B cell (primary cell): ENCODE results near the gene CYTH2. TPM values are rescaled to one million over a fixed set of nuclear protein-coding genes. Genes with fewer than 3 reads are reported as not detected.

ENCODE experiments used
- ATAC-seq: fragments of 200-7000 bp; cut with Tn5 transposase; one replicate; pipeline ENCODE4 v1.10.0; 2021; ENCODE audit warnings: low read depth, mild to moderate bottlenecking, moderate number of reproducible peaks, moderate library complexity
- CTCF ChIA-PET: fragments of 350-600 bp; sonication (Branson Sonifier 250); formaldehyde crosslinking; loops from one replicate; lab custom pipeline; 2021; ENCODE audit warnings: antibody characterized with exemption, inconsistent platforms; lab: Charles Lee
- POLR2A ChIA-PET: fragments of 350-600 bp; sonication (Branson Sonifier 250); formaldehyde crosslinking; loops from one replicate; lab custom pipeline; 2021; ENCODE audit warnings: antibody characterized with exemption; lab: Charles Lee
- DNase-seq: peaks from one replicate; pipeline ENCODE4 v3.0.0; 2013
- H2AFZ ChIP-seq: 2 replicates; pipeline ENCODE4 v1.6.1; 2012; ENCODE audit warnings: mild to moderate bottlenecking, low read depth, low read length; ENCODE audit not compliant: insufficient read depth, poor library complexity, severe bottlenecking
- H3K27ac ChIP-seq, 2 donors: 1 replicate in 1 of 2; 2 replicates in 1 of 2; pipeline ENCODE4 v1.5.1; 2012 to 2013; ENCODE audit warnings: low read length in 2 of 2, mild to moderate bottlenecking in 2 of 2, moderate library complexity in 1 of 2
- H3K27me3 ChIP-seq, 4 experiments: fragments of 200-600 bp in 1 of 4; sonication (generic) in 1 of 4; replicated peaks in 1 of 4; 1 replicate in 2 of 4; 2 replicates in 2 of 4; pipeline versions ENCODE4 v1.6.1 to v1.7.0; 2013 to 2016; ENCODE audit warnings: low read length in 3 of 4, mild to moderate bottlenecking in 2 of 4, mixed read lengths in 1 of 4, moderate library complexity in 1 of 4; ENCODE audit not compliant: insufficient read depth in 4 of 4, control insufficient read depth in 3 of 4; ENCODE audit errors: control extremely low read depth in 1 of 4
- H3K36me3 ChIP-seq, 2 experiments: replicated peaks in 1 of 2; 1 replicate in 1 of 2; 2 replicates in 1 of 2; pipeline versions ENCODE4 v1.6.1 to v1.7.1; 2013; ENCODE audit warnings: low read length in 1 of 2; ENCODE audit not compliant: insufficient read depth in 2 of 2, control insufficient read depth in 1 of 2; ENCODE audit errors: control extremely low read depth in 1 of 2, extremely low read depth in 1 of 2
- H3K4me1 ChIP-seq, 2 donors: fragments of 200-600 bp in 1 of 2; sonication (generic) in 1 of 2; 1 replicate in 1 of 2; 2 replicates in 1 of 2; pipeline versions ENCODE4 v1.5.1 to v1.6.1; 2013 to 2017; ENCODE audit warnings: low read length in 2 of 2; ENCODE audit not compliant: control insufficient read depth in 2 of 2, insufficient read depth in 2 of 2
- H3K4me2 ChIP-seq: replicated peaks from 2 replicates; pipeline ENCODE3; 2012; ENCODE audit warnings: mild to moderate bottlenecking, low read depth, low read length; ENCODE audit not compliant: poor library complexity, severe bottlenecking
- H3K4me3 ChIP-seq, 5 experiments: fragments of 200-600 bp in 1 of 5; sonication (generic) in 1 of 5; 1 replicate in 3 of 5; 2 replicates in 2 of 5; pipeline versions ENCODE4 v1.5.1 to v1.7.0; 2011 to 2016; ENCODE audit warnings: low read length in 4 of 5, mild to moderate bottlenecking in 4 of 5, low read depth in 2 of 5, control low read depth in 1 of 5, moderate library complexity in 1 of 5; ENCODE audit not compliant: insufficient read depth in 1 of 5; ENCODE audit errors: control extremely low read depth in 1 of 5, extremely low read depth in 1 of 5
- H3K79me2 ChIP-seq: fragments of 200-600 bp; sonication (generic); one replicate; pipeline ENCODE4 v1.6.0; 2016; ENCODE audit warnings: low read length; ENCODE audit not compliant: control insufficient read depth, insufficient read depth
- H3K9ac ChIP-seq: fragments of 200-600 bp; sonication (generic); 2 replicates; pipeline ENCODE4 v1.6.1; 2017; ENCODE audit warnings: mild to moderate bottlenecking, low read length, moderate library complexity
- H3K9me3 ChIP-seq, 3 donors: one replicate each; pipeline versions ENCODE4 v1.6.1 to v1.7.1; 2013; ENCODE audit warnings: low read length in 2 of 3; ENCODE audit not compliant: control insufficient read depth in 2 of 3, insufficient read depth in 1 of 3; ENCODE audit errors: control extremely low read depth in 1 of 3
- H4K20me1 ChIP-seq: 2 replicates; pipeline ENCODE4 v1.6.0; 2012; ENCODE audit warnings: mild to moderate bottlenecking, low read length; ENCODE audit not compliant: insufficient read depth, control insufficient read depth, poor library complexity, severe bottlenecking
- H3K27ac Mint-ChIP-seq: one replicate; pipeline ENCODE4 v1.8.0; 2021; ENCODE audit warnings: mixed read lengths
- H3K27me3 Mint-ChIP-seq: one replicate; pipeline ENCODE4 v1.8.0; 2021; ENCODE audit warnings: mixed read lengths
- H3K4me1 Mint-ChIP-seq: one replicate; pipeline ENCODE4 v1.8.0; 2021; ENCODE audit warnings: mixed read lengths
- H3K4me3 Mint-ChIP-seq: one replicate; pipeline ENCODE4 v1.8.0; 2021; ENCODE audit warnings: mixed read lengths
- H3K9me3 Mint-ChIP-seq: one replicate; pipeline ENCODE4 v1.8.0; 2022; ENCODE audit warnings: mixed read lengths; ENCODE audit not compliant: insufficient read depth
- EZH2 ChIP-seq: IDR thresholded peaks from 2 replicates; pipeline ENCODE4 v1.6.1; 2012; ENCODE audit warnings: borderline replicate concordance, low read depth, mild to moderate bottlenecking, moderate library complexity, low read length; ENCODE audit not compliant: insufficient read depth, poor library complexity, severe bottlenecking
- WGBS: methylation state at CpG from one replicate; pipeline ENCODE4 v1.1.5; 2013; ENCODE audit warnings: missing lambda C conversion rate; ENCODE audit not compliant: insufficient coverage; 5-methylcytosine and 5-hydroxymethylcytosine counted together
- intact Hi-C: fragments of 100-400 bp; cut with micrococcal nuclease; formaldehyde crosslinking; loops from one replicate; pipeline ENCODE4 v1.10.0; 2022
- polyA plus RNA-seq: library from polyadenylated mRNA; depleted of rRNA; stranded (reverse); fragments of >200 nt; gene quantifications from 2 replicates; pipeline ENCODE4 v1.2.3, GENCODE V29; 2012
- total RNA-seq, 2 donors: library from RNA; stranded (reverse); fragments of 120-200 nt in 1 of 2; gene quantifications; 1 replicate in 1 of 2; 2 replicates in 1 of 2; pipeline versions ENCODE4 v1.2.3 to v1.2.4, GENCODE V29; 2013 to 2022
- TF ChIP-seq, protein P1 (sequence below): fragments of 200-600 bp; IDR thresholded peaks from one replicate; pipeline ENCODE4 v1.8.0; 2022; ENCODE audit warnings: antibody characterized with exemption, mild to moderate bottlenecking

Gene CYTH2
- total and polyA plus RNA-seq, 2 donors (not counting 1 experiment from before 2014, with no cell fraction given) = 40.7 to 56.0 TPM

DNA sequence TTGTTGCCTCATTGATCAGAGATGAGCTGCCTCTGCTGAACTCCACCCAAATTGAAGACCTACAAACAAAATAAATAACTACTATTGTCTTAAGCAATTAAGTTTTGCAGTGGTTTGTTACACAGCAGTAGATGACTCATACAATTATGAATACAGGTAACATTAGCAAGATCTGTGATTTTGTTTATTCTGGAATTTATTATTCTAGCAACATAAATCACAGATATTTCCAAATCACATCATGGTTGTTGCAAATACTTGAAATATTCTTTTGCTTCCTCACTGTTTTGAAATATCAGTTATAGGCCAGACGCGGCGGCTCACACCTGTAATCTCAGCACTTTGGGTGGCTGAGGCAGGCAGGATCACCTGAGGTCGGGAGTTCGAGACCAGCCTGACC, 55.6 kb downstream of the CYTH2 start:
- WGBS = 100% methylated on average over 2 of the region's 5 CpGs
- Histone ChIP-seq H3K27me3 (peaks cover 0 to 9% (median 0%) of the 10 kb centered on the region in 4 experiments), H3K9ac (no peak overlapping the region), H3K4me1 (no peaks in the 10 kb centered on the region), H2AFZ (no peak overlapping the region), H4K20me1 (no peaks in the 10 kb centered on the region), H3K79me2 (no peaks in the 10 kb centered on the region), H3K27ac (no peak overlapping the region), H3K9me3 (peaks cover 0 to 44% (median 23%) of the 10 kb centered on the region in 3 donors), H3K4me3 (no peak overlapping the region), H3K36me3 (no peaks in the 10 kb centered on the region), H3K4me2 (no peak overlapping the region)
- ATAC-seq = no peak
- Mint-ChIP-seq H3K27ac (no peak overlapping the region), H3K9me3 (peaks cover 7% of the 10 kb centered on the region), H3K27me3 (peaks cover 14% of the 10 kb centered on the region), H3K4me3 (no peak overlapping the region), H3K4me1 (no peaks in the 10 kb centered on the region)
- CTCF ChIA-PET = interaction anchor here (0.7 kb wide), 1 partner anchor 1247 kb away, joined by 3 read pairs; no protein-coding TSS in a partner anchor
- DNase-seq = no peak
- intact Hi-C loops = no loop called here
- POLR2A ChIA-PET = no interaction called here
- TF ChIP-seq, protein P1, sequence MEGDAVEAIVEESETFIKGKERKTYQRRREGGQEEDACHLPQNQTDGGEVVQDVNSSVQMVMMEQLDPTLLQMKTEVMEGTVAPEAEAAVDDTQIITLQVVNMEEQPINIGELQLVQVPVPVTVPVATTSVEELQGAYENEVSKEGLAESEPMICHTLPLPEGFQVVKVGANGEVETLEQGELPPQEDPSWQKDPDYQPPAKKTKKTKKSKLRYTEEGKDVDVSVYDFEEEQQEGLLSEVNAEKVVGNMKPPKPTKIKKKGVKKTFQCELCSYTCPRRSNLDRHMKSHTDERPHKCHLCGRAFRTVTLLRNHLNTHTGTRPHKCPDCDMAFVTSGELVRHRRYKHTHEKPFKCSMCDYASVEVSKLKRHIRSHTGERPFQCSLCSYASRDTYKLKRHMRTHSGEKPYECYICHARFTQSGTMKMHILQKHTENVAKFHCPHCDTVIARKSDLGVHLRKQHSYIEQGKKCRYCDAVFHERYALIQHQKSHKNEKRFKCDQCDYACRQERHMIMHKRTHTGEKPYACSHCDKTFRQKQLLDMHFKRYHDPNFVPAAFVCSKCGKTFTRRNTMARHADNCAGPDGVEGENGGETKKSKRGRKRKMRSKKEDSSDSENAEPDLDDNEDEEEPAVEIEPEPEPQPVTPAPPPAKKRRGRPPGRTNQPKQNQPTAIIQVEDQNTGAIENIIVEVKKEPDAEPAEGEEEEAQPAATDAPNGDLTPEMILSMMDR = no peak
- TF ChIP-seq EZH2 = no peak

DNA sequence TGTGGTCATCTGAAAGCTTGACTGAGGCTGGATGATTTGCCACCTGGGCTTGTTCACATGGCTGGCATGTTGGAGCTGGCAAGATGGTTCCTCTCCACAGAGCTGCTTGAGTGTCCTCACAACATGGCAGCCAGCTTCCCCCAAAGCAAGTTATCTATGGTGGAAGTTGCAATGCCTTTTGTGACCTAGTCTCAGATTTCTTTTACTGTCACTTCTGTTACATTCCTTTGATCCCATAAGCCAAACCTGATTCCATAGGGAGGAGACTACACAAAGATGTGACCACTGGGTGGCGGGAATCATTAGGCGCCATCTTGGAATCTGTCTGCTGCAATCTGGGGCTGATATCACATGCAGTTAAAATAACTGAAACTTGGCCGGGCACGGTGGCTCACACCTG, 60.0 kb downstream of the CYTH2 start:
- intact Hi-C loops = no loop called here
- Mint-ChIP-seq H3K4me3 (no peak overlapping the region), H3K27ac (no peak overlapping the region), H3K27me3 (peaks cover 14% of the 10 kb centered on the region), H3K4me1 (no peaks in the 10 kb centered on the region), H3K9me3 (peaks cover 7% of the 10 kb centered on the region)
- no peak for TF ChIP-seq EZH2
- TF ChIP-seq, protein P1 = no peak
- Histone ChIP-seq H3K9me3 (peaks cover 0 to 40% (median 21%) of the 10 kb centered on the region in 3 donors), H3K4me3 (no peak overlapping the region), H3K27me3 (peaks cover 0 to 12% (median 0%) of the 10 kb centered on the region in 4 experiments), H3K36me3 (no peaks in the 10 kb centered on the region), H3K27ac (no peak overlapping the region), H4K20me1 (no peaks in the 10 kb centered on the region), H3K4me1 (no peaks in the 10 kb centered on the region), H3K79me2 (no peaks in the 10 kb centered on the region), H2AFZ (no peak overlapping the region), H3K9ac (no peak overlapping the region), H3K4me2 (no peak overlapping the region)
- WGBS = 100% methylated on average over 4 of the region's 4 CpGs
- ChIA-PET CTCF (no interaction called here), POLR2A (interaction anchor here (0.7 kb wide), 1 partner anchor 47 kb away, joined by 3 read pairs; no protein-coding TSS in a partner anchor)
- ATAC-seq = no peak
- DNase-seq = no peak
